HCT116 (cell line): ENCODE data around the gene SNRPA1.

Source experiments
- CBX3 ChIP-seq: IDR thresholded peaks from 2 replicates; pipeline ENCODE4 v1.6.1; 2012; ENCODE audit warnings: low read depth
- EZH2phosphoT487 ChIP-seq: fragments of 200-600 bp; IDR thresholded peaks from 2 replicates; pipeline ENCODE4 v1.6.1; 2018; ENCODE audit warnings: antibody characterized with exemption, borderline replicate concordance
- FOSL1 ChIP-seq: IDR thresholded peaks from 2 replicates; pipeline ENCODE4 v1.6.1; 2012; ENCODE audit warnings: low read depth
- RAD21 ChIP-seq: IDR thresholded peaks from 2 replicates; pipeline ENCODE4 v1.6.1; 2012; ENCODE audit warnings: low read depth, mild to moderate bottlenecking
- SP1 ChIP-seq: IDR thresholded peaks from 2 replicates; pipeline ENCODE4 v1.6.1; 2012; ENCODE audit warnings: low read depth
- TF ChIP-seq, protein P1 (sequence below), 3 experiments: fragments of 200-600 bp in 1 of 3; sonication (generic) in 1 of 3; IDR thresholded peaks in 2 of 3; conservative IDR thresholded peaks in 1 of 3; 2 replicates each; pipeline ENCODE4 v1.5.1; 2012 to 2017; ENCODE audit warnings: low read depth in 2 of 3, low read length in 2 of 3, antibody characterized with exemption in 1 of 3, borderline replicate concordance in 1 of 3, control low read depth in 1 of 3, mild to moderate bottlenecking in 1 of 3, mixed read lengths in 1 of 3, mixed run types in 1 of 3, moderate library complexity in 1 of 3; ENCODE audit not compliant: insufficient read depth in 1 of 3
- TF ChIP-seq, protein P2 (sequence below): IDR thresholded peaks from 2 replicates; pipeline ENCODE4 v1.6.1; 2012; ENCODE audit warnings: low read depth

DNA sequence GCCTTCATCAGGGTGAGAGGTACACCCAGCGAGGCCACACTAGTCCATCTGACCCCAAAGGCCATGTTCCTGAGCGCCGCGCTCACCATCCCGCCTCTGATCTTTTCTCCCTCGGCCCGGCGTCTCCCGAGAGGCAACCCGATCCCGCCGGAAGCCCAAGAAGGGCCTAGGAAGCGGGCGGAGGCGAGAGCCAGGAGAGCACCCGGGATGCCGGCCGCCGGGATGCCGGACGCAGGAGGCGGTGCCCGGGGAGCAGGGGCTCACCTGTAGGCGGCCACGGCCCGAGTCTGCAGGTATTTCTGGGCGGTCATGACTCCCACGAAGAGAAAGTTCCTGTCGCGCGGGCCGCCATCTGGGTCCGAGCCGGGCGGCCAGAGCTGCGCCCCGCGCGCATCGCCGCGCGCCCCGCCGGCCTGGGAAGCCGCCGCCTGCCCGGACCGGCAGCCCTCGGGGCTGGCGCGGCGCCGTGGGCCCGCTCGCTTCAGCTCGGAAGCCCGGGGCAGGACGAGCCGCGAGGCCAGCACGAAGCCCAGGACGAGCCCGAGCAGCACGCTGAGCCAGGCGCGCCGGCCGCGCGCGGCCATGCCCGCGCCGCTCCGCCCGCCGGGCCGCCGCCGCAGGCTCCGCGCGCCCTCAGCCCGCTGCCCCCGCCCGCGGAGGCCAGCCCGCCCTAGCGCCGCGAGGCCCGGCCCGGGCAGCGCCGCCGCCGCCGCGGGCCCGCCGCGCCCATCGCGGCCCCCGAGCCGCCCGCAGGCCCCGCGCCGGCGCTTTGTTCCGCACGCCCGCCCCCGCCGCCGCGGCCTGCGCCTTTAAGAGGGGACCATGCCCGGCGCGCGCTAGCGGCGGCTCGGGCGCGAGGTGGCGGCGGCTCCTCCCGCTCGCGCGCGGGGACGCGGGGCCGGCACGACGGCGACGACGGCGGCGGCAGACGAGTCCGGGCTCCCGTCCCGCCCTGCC is 43.9 kb downstream of the SNRPA1 start:
- TF ChIP-seq, protein P1, sequence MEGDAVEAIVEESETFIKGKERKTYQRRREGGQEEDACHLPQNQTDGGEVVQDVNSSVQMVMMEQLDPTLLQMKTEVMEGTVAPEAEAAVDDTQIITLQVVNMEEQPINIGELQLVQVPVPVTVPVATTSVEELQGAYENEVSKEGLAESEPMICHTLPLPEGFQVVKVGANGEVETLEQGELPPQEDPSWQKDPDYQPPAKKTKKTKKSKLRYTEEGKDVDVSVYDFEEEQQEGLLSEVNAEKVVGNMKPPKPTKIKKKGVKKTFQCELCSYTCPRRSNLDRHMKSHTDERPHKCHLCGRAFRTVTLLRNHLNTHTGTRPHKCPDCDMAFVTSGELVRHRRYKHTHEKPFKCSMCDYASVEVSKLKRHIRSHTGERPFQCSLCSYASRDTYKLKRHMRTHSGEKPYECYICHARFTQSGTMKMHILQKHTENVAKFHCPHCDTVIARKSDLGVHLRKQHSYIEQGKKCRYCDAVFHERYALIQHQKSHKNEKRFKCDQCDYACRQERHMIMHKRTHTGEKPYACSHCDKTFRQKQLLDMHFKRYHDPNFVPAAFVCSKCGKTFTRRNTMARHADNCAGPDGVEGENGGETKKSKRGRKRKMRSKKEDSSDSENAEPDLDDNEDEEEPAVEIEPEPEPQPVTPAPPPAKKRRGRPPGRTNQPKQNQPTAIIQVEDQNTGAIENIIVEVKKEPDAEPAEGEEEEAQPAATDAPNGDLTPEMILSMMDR (IDR thresholded peaks at IDR 0.05 in 2 of 3, conservative IDR thresholded peaks at IDR 0.05 in 1 of 3; ENCODE audit: borderline replicate concordance in 1 of 3, insufficient read depth in 1 of 3, low read depth in 2 of 3, low read length in 2 of 3): no peak
- no peak for TF ChIP-seq FOSL1
- no peak for TF ChIP-seq SP1
- no peak for TF ChIP-seq EZH2phosphoT487
- TF ChIP-seq, protein P2, sequence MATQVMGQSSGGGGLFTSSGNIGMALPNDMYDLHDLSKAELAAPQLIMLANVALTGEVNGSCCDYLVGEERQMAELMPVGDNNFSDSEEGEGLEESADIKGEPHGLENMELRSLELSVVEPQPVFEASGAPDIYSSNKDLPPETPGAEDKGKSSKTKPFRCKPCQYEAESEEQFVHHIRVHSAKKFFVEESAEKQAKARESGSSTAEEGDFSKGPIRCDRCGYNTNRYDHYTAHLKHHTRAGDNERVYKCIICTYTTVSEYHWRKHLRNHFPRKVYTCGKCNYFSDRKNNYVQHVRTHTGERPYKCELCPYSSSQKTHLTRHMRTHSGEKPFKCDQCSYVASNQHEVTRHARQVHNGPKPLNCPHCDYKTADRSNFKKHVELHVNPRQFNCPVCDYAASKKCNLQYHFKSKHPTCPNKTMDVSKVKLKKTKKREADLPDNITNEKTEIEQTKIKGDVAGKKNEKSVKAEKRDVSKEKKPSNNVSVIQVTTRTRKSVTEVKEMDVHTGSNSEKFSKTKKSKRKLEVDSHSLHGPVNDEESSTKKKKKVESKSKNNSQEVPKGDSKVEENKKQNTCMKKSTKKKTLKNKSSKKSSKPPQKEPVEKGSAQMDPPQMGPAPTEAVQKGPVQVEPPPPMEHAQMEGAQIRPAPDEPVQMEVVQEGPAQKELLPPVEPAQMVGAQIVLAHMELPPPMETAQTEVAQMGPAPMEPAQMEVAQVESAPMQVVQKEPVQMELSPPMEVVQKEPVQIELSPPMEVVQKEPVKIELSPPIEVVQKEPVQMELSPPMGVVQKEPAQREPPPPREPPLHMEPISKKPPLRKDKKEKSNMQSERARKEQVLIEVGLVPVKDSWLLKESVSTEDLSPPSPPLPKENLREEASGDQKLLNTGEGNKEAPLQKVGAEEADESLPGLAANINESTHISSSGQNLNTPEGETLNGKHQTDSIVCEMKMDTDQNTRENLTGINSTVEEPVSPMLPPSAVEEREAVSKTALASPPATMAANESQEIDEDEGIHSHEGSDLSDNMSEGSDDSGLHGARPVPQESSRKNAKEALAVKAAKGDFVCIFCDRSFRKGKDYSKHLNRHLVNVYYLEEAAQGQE: no peak
- TF ChIP-seq CBX3: no peak
- TF ChIP-seq RAD21: no peak
